BE2C (cell line): ENCODE results near the gene HLA-DMA.

Experiments used
- DNase-seq: peaks from one replicate; pipeline ENCODE4 v3.0.0-alpha.2; 2020
- H3K27me3 ChIP-seq: fragments of 250-450 bp; sonication (Bioruptor Pico); 2 replicates; pipeline ENCODE4 v1.5.1; 2020; ENCODE audit warnings: mild to moderate bottlenecking
- H3K36me3 ChIP-seq: fragments of 250-450 bp; sonication (Bioruptor Pico); 2 replicates; pipeline ENCODE4 v1.5.1; 2020; ENCODE audit warnings: mild to moderate bottlenecking
- H3K4me1 ChIP-seq: fragments of 250-450 bp; sonication (Bioruptor Pico); 2 replicates; pipeline ENCODE4 v1.5.1; 2020
- H3K4me3 ChIP-seq: 2 replicates; pipeline ENCODE4 v1.5.1; 2011; ENCODE audit warnings: low read depth, low read length
- H3K9me3 ChIP-seq: fragments of 250-450 bp; sonication (Bioruptor Pico); 2 replicates; pipeline ENCODE4 v1.5.1; 2020
- TF ChIP-seq, protein P1 (sequence below): IDR thresholded peaks from 2 replicates; pipeline ENCODE4 v1.5.1; 2012; ENCODE audit warnings: mild to moderate bottlenecking, low read depth, low read length

HLA-DMA gene

DNA sequence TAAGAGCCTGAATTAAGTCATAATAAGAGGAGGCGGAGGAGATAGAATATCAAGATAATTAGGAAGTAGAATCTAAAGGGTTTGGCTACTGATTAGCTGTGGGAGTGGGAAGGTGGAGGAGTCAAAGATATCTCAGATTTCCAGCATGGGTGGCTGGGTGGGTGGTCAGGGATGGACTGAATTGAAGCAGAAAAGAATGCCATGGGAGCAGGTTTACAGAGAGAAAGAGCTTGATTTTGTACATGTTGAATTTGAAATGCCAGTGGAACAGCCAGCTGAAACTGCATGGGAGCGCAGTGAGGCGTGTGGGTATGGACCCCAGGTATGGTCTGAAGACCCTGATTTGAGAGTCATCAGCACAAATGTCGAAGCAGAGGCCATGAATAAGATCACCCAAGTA lies 1.4 kb upstream of the HLA-DMA start:
- Histone ChIP-seq H3K4me1 (no peaks in the 10 kb centered on the region), H3K4me3 (no peak overlapping the region), H3K27me3 (no peaks in the 10 kb centered on the region), H3K36me3 (no peaks in the 10 kb centered on the region), H3K9me3 (no peaks in the 10 kb centered on the region)
- TF ChIP-seq, protein P1, sequence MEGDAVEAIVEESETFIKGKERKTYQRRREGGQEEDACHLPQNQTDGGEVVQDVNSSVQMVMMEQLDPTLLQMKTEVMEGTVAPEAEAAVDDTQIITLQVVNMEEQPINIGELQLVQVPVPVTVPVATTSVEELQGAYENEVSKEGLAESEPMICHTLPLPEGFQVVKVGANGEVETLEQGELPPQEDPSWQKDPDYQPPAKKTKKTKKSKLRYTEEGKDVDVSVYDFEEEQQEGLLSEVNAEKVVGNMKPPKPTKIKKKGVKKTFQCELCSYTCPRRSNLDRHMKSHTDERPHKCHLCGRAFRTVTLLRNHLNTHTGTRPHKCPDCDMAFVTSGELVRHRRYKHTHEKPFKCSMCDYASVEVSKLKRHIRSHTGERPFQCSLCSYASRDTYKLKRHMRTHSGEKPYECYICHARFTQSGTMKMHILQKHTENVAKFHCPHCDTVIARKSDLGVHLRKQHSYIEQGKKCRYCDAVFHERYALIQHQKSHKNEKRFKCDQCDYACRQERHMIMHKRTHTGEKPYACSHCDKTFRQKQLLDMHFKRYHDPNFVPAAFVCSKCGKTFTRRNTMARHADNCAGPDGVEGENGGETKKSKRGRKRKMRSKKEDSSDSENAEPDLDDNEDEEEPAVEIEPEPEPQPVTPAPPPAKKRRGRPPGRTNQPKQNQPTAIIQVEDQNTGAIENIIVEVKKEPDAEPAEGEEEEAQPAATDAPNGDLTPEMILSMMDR: no peak
- DNase-seq: no peak

DNA sequence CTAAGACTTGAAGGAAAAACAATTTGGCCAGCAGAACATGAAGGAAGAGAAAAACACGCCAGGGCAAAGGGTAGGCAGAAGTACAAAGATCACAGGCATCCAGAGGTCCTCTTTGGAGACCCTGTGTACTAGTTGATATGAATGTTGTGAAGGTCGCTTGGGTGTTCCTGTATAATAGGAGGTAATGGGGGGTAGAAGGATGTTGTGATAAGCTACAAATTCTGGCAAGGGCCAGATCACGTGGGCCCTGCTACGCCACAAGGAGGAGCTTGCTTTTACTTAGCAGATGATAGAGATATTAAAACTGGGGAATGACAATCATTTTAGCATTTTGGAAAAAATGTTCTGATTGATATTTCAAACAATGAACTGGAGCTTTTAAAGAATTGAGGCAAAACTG lies 878 bp upstream of the HLA-DMA start:
- Histone ChIP-seq H3K27me3 (no peaks in the 10 kb centered on the region), H3K4me3 (no peak overlapping the region), H3K4me1 (no peaks in the 10 kb centered on the region), H3K36me3 (no peaks in the 10 kb centered on the region), H3K9me3 (no peaks in the 10 kb centered on the region)
- TF ChIP-seq, protein P1: no peak
- no peak for DNase-seq

DNA sequence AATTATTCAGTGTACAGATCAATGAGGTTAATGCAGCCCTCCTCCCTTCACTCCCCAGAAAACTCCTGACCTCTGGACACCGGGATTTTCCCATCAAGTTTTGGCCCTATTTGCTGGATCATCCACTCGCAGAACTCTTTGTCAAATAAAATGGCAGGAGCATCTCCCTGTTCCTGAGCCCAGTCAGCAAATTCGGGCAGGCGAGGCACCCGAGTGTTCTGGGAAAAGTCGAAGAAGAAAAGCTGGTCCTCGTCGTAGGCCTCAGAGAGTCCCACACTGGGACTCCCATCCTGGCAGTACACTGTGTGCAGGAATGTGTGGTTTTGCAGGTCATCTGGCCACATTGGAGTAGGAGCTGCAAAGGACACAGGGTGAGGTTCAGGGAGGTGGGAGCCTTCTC lies 2.4 kb downstream of the HLA-DMA start:
- no peaks in the 10 kb centered on the region for H3K36me3 ChIP-seq
- TF ChIP-seq, protein P1: no peak
- H3K27me3 ChIP-seq: no peaks in the 10 kb centered on the region; the same call in 1 of the 2 replicates
- DNase-seq: no peak
- H3K4me3 ChIP-seq: no peak overlapping the region
- no peaks in the 10 kb centered on the region for H3K9me3 ChIP-seq
- no peaks in the 10 kb centered on the region for H3K4me1 ChIP-seq

DNA sequence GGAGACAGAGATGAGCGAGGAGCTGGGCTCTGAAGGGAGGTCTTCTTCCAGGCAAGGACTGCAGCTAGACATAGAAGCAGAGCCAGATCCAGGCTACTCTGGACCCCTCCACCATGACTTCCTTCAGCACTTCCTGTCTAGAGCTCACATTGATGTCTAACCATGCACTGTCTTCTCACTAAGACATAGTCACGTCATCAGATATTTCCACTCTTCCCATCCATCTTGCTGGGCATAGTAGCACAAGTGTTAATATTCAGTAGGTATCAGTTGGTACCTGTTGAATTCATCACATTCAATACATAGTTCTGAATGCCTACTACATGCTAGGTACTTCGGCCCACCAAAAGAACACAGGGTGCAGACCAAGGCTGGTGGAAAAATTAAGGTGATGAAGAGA lies 2.9 kb downstream of the HLA-DMA start:
- Histone ChIP-seq H3K9me3 (no peaks in the 10 kb centered on the region), H3K36me3 (no peaks in the 10 kb centered on the region), H3K27me3 (no peaks in the 10 kb centered on the region; the same call in 1 of the 2 replicates), H3K4me3 (no peak overlapping the region), H3K4me1 (no peaks in the 10 kb centered on the region)
- TF ChIP-seq, protein P1: no peak
- no peak for DNase-seq

DNA sequence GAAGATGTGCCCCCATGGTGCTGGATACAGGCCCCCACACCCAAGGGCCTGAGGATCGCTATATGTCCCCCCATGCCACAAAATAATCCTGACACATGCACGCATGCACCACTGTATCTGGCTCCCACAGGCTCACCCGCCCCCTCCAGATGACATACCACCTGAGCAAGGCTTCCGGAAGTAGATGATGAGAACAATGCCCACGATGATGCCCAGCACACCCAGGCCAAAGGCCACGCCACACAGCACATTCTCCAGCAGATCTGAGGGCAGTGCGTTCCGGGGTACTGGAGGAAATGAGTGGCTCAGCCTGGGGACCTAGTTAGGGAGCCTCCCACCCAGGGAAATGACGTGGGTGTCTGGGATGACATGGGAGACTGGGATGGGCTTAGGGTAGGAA lies 3.8 kb downstream of the HLA-DMA start:
- TF ChIP-seq, protein P1: no peak
- Histone ChIP-seq H3K9me3 (no peaks in the 10 kb centered on the region), H3K27me3 (no peaks in the 10 kb centered on the region; the same call in 1 of the 2 replicates), H3K36me3 (no peaks in the 10 kb centered on the region), H3K4me3 (no peak overlapping the region), H3K4me1 (no peaks in the 10 kb centered on the region)
- no peak for DNase-seq

DNA sequence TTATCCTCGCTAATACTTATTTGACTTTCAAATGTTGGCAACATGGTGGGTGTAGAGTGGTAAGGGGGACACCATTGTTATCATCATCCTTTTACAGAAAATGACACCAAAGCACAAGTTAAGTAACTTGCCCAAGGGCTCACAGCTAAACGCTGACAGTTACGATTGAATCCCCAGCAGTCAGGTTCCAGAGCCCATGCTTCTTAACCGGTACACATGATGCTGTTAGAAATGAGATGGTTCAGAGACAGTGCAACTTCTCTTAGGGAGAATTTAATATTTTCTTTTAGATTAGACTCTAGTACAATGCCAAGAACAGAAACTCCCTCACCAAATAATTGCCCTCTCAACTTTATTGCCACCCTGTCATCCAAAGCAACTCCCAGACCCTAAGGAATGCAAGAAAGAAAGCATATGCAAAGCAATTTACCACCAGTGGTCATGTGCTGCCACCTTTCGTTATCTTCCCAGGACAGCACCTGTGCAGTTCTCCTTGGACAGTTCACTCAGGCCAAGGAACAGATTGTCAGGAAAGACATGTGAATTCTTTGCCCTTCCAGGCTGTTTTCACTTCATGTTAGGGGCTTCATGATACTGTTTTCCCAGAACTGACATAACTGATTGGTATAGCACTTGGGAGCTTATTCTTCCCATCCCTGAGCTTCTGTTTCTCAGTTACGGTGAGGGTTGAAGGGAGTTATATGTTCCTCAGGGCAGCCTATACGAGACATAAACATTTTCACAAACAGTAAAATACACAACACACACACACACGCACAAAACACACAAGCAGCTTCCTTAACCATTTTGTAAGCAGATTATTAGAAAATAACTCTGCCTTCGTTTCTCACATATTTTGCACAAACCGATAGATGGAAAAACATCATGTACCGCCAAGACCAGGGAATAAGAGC lies 5.1 kb downstream of the HLA-DMA start:
- no peaks in the 10 kb centered on the region for H3K36me3 ChIP-seq
- H3K9me3 ChIP-seq: no peaks in the 10 kb centered on the region
- TF ChIP-seq, protein P1: peak; percentile 61
- peak; percentile 28 for DNase-seq
- no peak overlapping the region for H3K4me3 ChIP-seq
- H3K4me1 ChIP-seq: no peaks in the 10 kb centered on the region
- H3K27me3 ChIP-seq: no peaks in the 10 kb centered on the region; the same call in 1 of the 2 replicates
